ENCODE measurements around the gene POLR1H.

POLR1H gene

DNA sequence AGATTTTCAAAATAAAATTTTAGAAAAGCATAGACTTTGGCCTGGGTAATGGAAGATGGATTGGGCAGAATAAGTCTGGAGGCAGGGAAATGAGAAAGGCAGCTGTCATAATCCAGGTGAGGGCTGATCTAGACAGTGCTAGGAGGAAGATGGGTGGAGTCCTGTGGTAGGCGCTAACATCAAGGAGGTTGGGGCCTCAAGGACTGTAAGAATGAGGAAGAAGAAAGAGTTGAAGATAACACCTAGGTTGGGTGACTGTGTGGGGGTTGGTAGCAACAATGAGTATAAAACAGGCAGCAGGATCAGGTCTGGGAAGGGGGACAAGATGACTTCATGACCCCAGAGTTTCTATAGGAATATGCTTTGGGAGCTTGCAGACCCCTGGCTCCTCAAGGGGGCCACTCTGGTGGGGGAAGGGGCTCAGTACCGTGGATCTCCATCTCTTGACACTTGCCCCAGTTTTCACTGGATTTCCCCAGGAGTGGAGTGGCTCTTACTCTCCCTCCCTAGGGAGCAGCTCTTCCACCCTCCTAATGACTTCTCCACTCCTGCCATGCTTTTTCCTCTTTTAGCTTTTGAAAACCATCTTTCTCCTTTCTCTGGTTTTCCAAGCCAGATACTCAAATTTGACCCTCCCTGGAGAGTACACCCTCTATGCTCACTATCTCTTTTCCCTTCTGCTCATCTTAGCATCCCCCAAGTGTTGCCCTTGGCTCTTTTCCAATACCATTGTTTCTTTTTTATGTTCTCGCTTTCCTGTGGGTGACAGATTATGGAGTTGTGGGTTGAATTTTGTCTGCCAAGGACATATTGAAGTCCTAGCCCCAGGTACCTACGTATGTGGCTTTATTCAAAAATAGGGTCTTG lies 37.1 kb downstream of the POLR1H start:
- DNase-seq: no peak

DNA sequence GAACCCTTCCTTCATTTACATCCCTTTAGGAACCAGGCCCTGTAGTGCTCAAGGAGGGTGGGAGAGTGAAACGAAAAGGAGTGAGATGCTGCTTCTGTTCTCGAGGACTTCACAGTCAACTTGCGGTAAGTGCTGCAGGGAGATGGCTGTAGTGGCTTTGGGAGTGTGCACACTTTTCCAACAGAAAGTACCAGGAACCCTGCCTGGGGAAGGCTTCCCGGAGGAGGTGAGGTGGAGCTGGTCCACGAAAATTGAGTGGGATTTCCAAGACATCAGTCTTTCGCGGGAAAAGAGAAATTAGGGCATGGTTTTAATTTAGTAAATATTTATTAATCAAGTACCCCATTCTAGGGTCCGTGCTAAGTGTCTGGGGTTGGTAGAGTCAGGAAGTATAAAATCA lies 39.1 kb downstream of the POLR1H start:
- no peak for DNase-seq

DNA sequence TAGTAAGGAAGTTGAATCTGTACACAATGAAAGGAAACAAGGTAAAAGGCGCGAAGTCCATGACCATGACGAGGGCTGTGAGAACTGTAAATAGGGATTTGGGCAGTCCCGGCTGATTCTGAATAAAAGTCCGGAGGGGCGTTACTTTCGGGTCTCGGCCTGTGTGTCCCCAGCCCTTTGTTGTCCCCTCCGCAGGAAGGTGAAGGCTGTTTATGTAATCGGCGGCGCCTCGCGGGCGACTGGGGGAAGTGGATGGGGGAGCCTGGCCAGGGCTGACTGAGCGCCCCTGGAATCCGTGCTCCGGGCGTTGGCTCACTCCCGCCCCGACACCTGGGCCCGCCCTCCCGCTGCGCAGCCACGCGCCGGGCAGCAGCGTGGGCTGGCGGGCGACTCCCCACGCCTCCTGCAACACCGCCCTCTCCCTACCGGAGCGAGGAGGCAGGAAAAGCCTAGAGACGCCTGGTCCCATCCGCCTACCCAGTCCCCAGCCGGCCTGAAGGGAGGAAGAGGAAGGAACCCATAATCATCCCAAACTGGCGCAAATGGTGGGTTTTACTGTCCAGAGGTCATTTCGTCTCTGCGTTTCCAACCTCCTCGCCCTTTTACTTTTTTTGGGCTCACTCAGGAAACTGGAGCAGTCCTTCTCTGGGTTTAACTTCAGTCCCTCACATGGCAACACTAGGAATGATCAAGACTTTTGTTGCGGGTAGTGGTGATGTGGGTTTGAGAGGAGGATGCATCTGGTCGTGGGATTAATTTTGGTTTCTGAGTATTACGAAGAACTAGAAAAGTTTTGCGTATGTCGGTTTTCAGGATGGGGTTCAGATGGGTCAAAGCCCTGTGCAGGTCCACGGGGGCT lies 39.7 kb downstream of the POLR1H start:
- DNase-seq: no peak

GRCh38 chr6:30101444-30102413 lies 40.7 kb downstream of the POLR1H start:
- DNase-seq: peak; percentile 49 to 55

DNA sequence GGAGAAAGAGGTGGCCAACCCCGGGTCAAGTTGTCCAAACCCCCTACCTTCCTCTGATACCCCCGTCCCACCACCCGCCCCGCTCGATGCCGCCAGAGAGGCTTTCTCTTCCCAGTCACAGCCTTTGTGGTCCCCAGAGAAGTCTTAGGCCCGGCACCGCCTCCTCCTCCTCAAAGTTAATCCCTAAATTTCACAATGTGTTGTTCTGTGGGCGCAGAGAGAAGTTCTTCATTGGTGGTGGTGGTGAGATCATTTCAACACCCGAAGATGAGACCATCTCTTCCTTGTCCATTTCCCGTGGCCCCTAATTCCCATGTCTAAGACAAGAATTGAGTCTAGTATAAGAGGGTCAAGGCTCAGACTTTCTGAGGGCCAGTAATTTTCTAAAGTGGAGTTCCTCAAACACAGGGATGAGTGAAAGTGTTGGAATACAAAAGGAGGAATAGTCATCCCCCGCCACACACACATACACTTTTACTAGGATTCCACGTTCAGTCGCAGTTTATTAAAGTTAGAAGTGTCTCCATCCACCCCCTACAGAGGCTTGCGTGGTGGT lies 41.4 kb downstream of the POLR1H start:
- DNase-seq: no peak

- peak; percentile 34 to 58 for DNase-seq
These were observed 42.2 kb downstream of the POLR1H start for GRCh38 chr6:30102970-30103871.

DNA sequence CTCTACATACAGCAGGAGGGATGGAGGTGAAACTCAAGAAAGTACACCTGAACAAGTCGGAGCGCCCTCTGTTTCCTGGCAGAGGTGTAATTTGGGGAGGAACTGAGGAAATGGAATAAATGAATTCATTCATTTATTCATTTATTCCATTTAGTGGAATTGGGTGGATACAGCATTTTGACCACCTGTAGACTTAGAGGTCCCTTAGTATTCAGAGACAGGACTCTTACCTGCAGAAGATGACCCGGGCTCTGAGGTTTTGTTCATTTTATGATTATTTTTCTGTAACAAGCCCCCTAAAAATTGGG lies 42.8 kb downstream of the POLR1H start:
- no peak for DNase-seq

- no peak for DNase-seq
These were observed 43.6 kb downstream of the POLR1H start for GRCh38 chr6:30104661-30105060.

- no peak for DNase-seq
These were observed 50.3 kb downstream of the POLR1H start for GRCh38 chr6:30111266-30111856.

- DNase-seq: no peak
These were observed 51.4 kb downstream of the POLR1H start for GRCh38 chr6:30112402-30112994.

DNA sequence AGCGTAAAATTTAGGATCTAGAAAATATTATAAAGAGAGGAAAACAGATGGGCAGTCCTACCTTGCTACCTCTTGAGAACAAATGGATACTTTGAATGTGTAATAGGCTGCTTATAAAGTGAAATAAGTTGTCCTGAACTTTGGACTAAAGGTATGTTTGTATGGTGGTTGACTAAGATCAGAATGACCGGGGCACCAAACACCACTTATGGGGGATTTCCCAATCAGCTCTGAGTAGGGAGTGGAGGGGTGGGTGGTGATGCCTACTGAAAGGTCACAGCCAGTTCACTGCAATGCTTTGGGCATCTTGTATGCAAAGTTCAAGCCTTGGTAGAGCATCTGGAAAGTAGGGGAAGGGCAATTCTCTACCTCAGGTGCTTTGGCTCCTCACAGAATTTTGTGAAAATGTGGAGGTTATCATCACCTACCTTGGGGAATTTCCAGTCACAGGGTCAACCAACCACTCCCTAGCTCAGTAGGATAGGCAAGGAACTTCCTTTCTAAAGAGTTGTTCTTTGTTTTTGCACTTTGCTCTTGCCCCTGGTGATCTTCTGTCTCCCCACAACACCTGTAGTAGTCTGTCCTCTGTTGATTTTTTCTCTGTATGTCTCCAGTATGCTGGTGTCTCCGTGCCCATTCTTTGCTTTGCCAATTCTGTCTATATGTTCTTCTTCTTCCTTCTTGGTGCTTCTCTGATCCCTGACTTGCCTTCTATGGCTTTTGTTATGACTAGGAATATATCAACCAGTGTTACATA lies 52.1 kb downstream of the POLR1H start, which contains the start of gene TRIM31:
Gene TRIM31, minus strand, starts transcription at position 88 of the 757 bp plus-strand sequence. CDS start 285 bp downstream, outside the sequence.
- no peak for DNase-seq

- DNase-seq: no peak
These were observed 52.8 kb downstream of the POLR1H start for GRCh38 chr6:30113841-30114240.
